T-helper 1 cell treated with Interleukin-12 subunit alpha and Interleukin-12 subunit beta and Interleukin-4 antibody, amounts not matched to agents 30 μg/mL and 1 μg/mL, for 36 hours (primary cell): ENCODE measurements around the gene PAIP2B.
"Not testable (repeated sequence)": the region's sequence is repeated elsewhere in the genome, so short reads cannot be mapped to it uniquely, and the experiment has no call there.

Experiments
- H3K27ac Mint-ChIP-seq: one replicate; pipeline ENCODE4 v1.8.0; 2021; ENCODE audit warnings: mild to moderate bottlenecking, mixed read lengths
- H3K27me3 Mint-ChIP-seq: one replicate; pipeline ENCODE4 v1.8.0; 2021; ENCODE audit warnings: low read depth, mixed read lengths
- H3K36me3 Mint-ChIP-seq: one replicate; pipeline ENCODE4 v1.8.0; 2021; ENCODE audit warnings: low read depth, mixed read lengths
- H3K4me1 Mint-ChIP-seq: one replicate; pipeline ENCODE4 v1.8.0; 2021; ENCODE audit warnings: low read depth, mixed read lengths
- H3K4me3 Mint-ChIP-seq: one replicate; pipeline ENCODE4 v1.8.0; 2021; ENCODE audit warnings: mild to moderate bottlenecking, moderate library complexity, mixed read lengths
- H3K9me3 Mint-ChIP-seq: one replicate; pipeline ENCODE4 v1.8.0; 2021; ENCODE audit warnings: mixed read lengths

The PAIP2B gene

GRCh38 chr2:71190656-71191569 is 36.0 kb downstream of the PAIP2B start:
- H3K36me3 Mint-ChIP-seq: peaks cover under 1% of the 10 kb centered on the region
- peaks cover 2% of the 10 kb centered on the region for H3K27me3 Mint-ChIP-seq
- H3K4me3 Mint-ChIP-seq: no peak overlapping the region
- peaks cover 2% of the 10 kb centered on the region for H3K9me3 Mint-ChIP-seq
- no peaks in the 10 kb centered on the region for H3K4me1 Mint-ChIP-seq
- no peak overlapping the region for H3K27ac Mint-ChIP-seq

GRCh38 chr2:71187589-71187988 is 39.3 kb downstream of the PAIP2B start:
- H3K27me3 Mint-ChIP-seq: no peaks in the 10 kb centered on the region
- H3K36me3 Mint-ChIP-seq: no peaks in the 10 kb centered on the region
- H3K27ac Mint-ChIP-seq: no peak overlapping the region
- H3K9me3 Mint-ChIP-seq: no peaks in the 10 kb centered on the region
- peaks cover 2% of the 10 kb centered on the region for H3K4me1 Mint-ChIP-seq
- H3K4me3 Mint-ChIP-seq: no peak overlapping the region

- Mint-ChIP-seq H3K4me1 (peaks cover 2% of the 10 kb centered on the region), H3K4me3 (no peak overlapping the region), H3K27ac (no peak overlapping the region), H3K27me3 (no peaks in the 10 kb centered on the region), H3K9me3 (no peaks in the 10 kb centered on the region), H3K36me3 (no peaks in the 10 kb centered on the region)
These were observed 39.9 kb downstream of the PAIP2B start for GRCh38 chr2:71186973-71187372.

GRCh38 chr2:71183306-71184115 is 43.4 kb downstream of the PAIP2B start:
- not testable (repeated sequence) for H3K4me3 Mint-ChIP-seq, H3K9me3 Mint-ChIP-seq, H3K36me3 Mint-ChIP-seq, H3K27ac Mint-ChIP-seq, H3K27me3 Mint-ChIP-seq, H3K4me1 Mint-ChIP-seq

GRCh38 chr2:71181316-71181715 is 45.6 kb downstream of the PAIP2B start:
- H3K27ac Mint-ChIP-seq: no peak overlapping the region
- H3K36me3 Mint-ChIP-seq: no peaks in the 10 kb centered on the region
- H3K9me3 Mint-ChIP-seq: no peaks in the 10 kb centered on the region
- H3K4me1 Mint-ChIP-seq: peaks cover 2% of the 10 kb centered on the region
- no peak overlapping the region for H3K4me3 Mint-ChIP-seq
- H3K27me3 Mint-ChIP-seq: no peaks in the 10 kb centered on the region

GRCh38 chr2:71178836-71179235 is 48.1 kb downstream of the PAIP2B start:
- not testable (repeated sequence) for H3K27me3 Mint-ChIP-seq, H3K27ac Mint-ChIP-seq, H3K4me1 Mint-ChIP-seq, H3K4me3 Mint-ChIP-seq, H3K36me3 Mint-ChIP-seq, H3K9me3 Mint-ChIP-seq

GRCh38 chr2:71174207-71174606 is 52.7 kb downstream of the PAIP2B start:
- no peaks in the 10 kb centered on the region for H3K36me3 Mint-ChIP-seq
- no peak overlapping the region for H3K4me3 Mint-ChIP-seq
- peaks cover 8% of the 10 kb centered on the region for H3K4me1 Mint-ChIP-seq
- H3K27ac Mint-ChIP-seq: no peak overlapping the region
- no peaks in the 10 kb centered on the region for H3K9me3 Mint-ChIP-seq
- peaks cover 3% of the 10 kb centered on the region for H3K27me3 Mint-ChIP-seq

- Mint-ChIP-seq H3K4me1 (peaks cover 8% of the 10 kb centered on the region), H3K9me3 (no peaks in the 10 kb centered on the region), H3K36me3 (no peaks in the 10 kb centered on the region), H3K27ac (no peak overlapping the region), H3K27me3 (peaks cover 6% of the 10 kb centered on the region), H3K4me3 (no peak overlapping the region)
These were observed 53.8 kb downstream of the PAIP2B start for GRCh38 chr2:71173096-71173495.

GRCh38 chr2:71166812-71167211 is 60.1 kb downstream of the PAIP2B start:
- H3K4me3 Mint-ChIP-seq: no peak overlapping the region
- no peak overlapping the region for H3K27ac Mint-ChIP-seq
- H3K36me3 Mint-ChIP-seq: no peaks in the 10 kb centered on the region
- H3K4me1 Mint-ChIP-seq: no peaks in the 10 kb centered on the region
- H3K27me3 Mint-ChIP-seq: peaks cover 6% of the 10 kb centered on the region
- no peaks in the 10 kb centered on the region for H3K9me3 Mint-ChIP-seq

GRCh38 chr2:71157124-71157793 is 69.6 kb downstream of the PAIP2B start:
- Mint-ChIP-seq H3K36me3 (no peaks in the 10 kb centered on the region), H3K4me3 (no peak overlapping the region), H3K27me3 (no peaks in the 10 kb centered on the region), H3K9me3 (no peaks in the 10 kb centered on the region), H3K4me1 (peaks cover 10% of the 10 kb centered on the region), H3K27ac (no peak overlapping the region)

GRCh38 chr2:71156573-71156972 is 70.3 kb downstream of the PAIP2B start:
- Mint-ChIP-seq H3K36me3 (no peaks in the 10 kb centered on the region), H3K9me3 (no peaks in the 10 kb centered on the region), H3K27me3 (no peaks in the 10 kb centered on the region), H3K4me1 (peaks cover 10% of the 10 kb centered on the region), H3K4me3 (no peak overlapping the region), H3K27ac (no peak overlapping the region)

- H3K36me3 Mint-ChIP-seq: no peaks in the 10 kb centered on the region
- no peak overlapping the region for H3K27ac Mint-ChIP-seq
- no peaks in the 10 kb centered on the region for H3K27me3 Mint-ChIP-seq
- no peaks in the 10 kb centered on the region for H3K9me3 Mint-ChIP-seq
- H3K4me1 Mint-ChIP-seq: peaks cover 10% of the 10 kb centered on the region
- no peak overlapping the region for H3K4me3 Mint-ChIP-seq
These were observed 71.1 kb downstream of the PAIP2B start for GRCh38 chr2:71155846-71156245.

GRCh38 chr2:71154798-71155197 is 72.1 kb downstream of the PAIP2B start:
- Mint-ChIP-seq H3K9me3 (no peaks in the 10 kb centered on the region), H3K4me1 (peaks cover 10% of the 10 kb centered on the region), H3K36me3 (peaks cover 5% of the 10 kb centered on the region), H3K27me3 (no peaks in the 10 kb centered on the region), H3K27ac (no peak overlapping the region), H3K4me3 (no peak overlapping the region)

- no peak overlapping the region for H3K27ac Mint-ChIP-seq
- peaks cover 10% of the 10 kb centered on the region for H3K4me1 Mint-ChIP-seq
- no peaks in the 10 kb centered on the region for H3K9me3 Mint-ChIP-seq
- H3K27me3 Mint-ChIP-seq: no peaks in the 10 kb centered on the region
- H3K36me3 Mint-ChIP-seq: peaks cover 7% of the 10 kb centered on the region
- no peak overlapping the region for H3K4me3 Mint-ChIP-seq
These were observed 72.6 kb downstream of the PAIP2B start for GRCh38 chr2:71154279-71154678.
